K562 (cell line): Measurements from ENCODE around the gene DNAH17. TPM values are rescaled to one million over a fixed set of nuclear protein-coding genes. Genes with fewer than 3 reads are reported as not detected.

ENCODE experiments used
- CLOCK ChIP-seq: fragments of 250-450 bp; sonication (Bioruptor Pico); IDR thresholded peaks from 2 replicates; pipeline ENCODE4 v1.4.0; 2020; ENCODE audit warnings: mild to moderate bottlenecking, moderate library complexity, borderline replicate concordance
- HNRNPH1 ChIP-seq: fragments of 200-400 bp; formaldehyde crosslinking; optimal IDR thresholded peaks from 2 replicates; pipeline ENCODE3; 2017; ENCODE audit warnings: low read depth, mild to moderate bottlenecking, low read length, moderate library complexity
- MCM7 ChIP-seq, 2 experiments: fragments of 450-650 bp; IDR thresholded peaks; 2 replicates each; pipeline ENCODE4 v1.6.1; 2016 to 2018
- MTA3 ChIP-seq: fragments of 450-650 bp; formaldehyde crosslinking; IDR thresholded peaks from 2 replicates; pipeline ENCODE4 v1.6.1; 2017; ENCODE audit warnings: mild to moderate bottlenecking, borderline replicate concordance
- NCOR1 ChIP-seq: fragments of 450-650 bp; IDR thresholded peaks from 2 replicates; pipeline ENCODE4 v1.6.1; 2016; ENCODE audit warnings: mild to moderate bottlenecking, moderate library complexity
- SRSF7 ChIP-seq: fragments of 200-400 bp; formaldehyde crosslinking; optimal IDR thresholded peaks from 2 replicates; pipeline ENCODE3; 2017; ENCODE audit warnings: mild to moderate bottlenecking, low read depth, low read length
- TEAD2 ChIP-seq: fragments of 450-650 bp; IDR thresholded peaks from 2 replicates; pipeline ENCODE4 v1.6.1; 2016; ENCODE audit warnings: missing genetic modification characterization, control low read depth, missing compliant biosample characterization
- TRIM24 ChIP-seq, 2 experiments: fragments of 450-650 bp; IDR thresholded peaks; 2 replicates each; pipeline ENCODE4 v1.6.1; 2016
- ZFP30 ChIP-seq: fragments of 250-450 bp; sonication (Bioruptor Pico); IDR thresholded peaks from 2 replicates; pipeline ENCODE4 v1.8.0; 2022; ENCODE audit warnings: moderate library complexity, mild to moderate bottlenecking, inconsistent platforms, borderline replicate concordance
- ZFP36 ChIP-seq: fragments of 150-350 bp; IDR thresholded peaks from 2 replicates; pipeline ENCODE4 v1.6.1; 2018; ENCODE audit warnings: low read length, low read depth; ENCODE audit not compliant: partially characterized antibody
- ZNF589 ChIP-seq: fragments of 200-800 bp; sonication (Bioruptor generic); IDR thresholded peaks from 2 replicates; pipeline ENCODE4 v1.6.1; 2016; ENCODE audit warnings: low read depth, missing genetic modification characterization, missing compliant biosample characterization
- ZNF75A ChIP-seq: fragments of 450-650 bp; formaldehyde crosslinking; IDR thresholded peaks from 2 replicates; pipeline ENCODE4 v1.4.0; 2020; ENCODE audit warnings: mild to moderate bottlenecking
- polyA plus RNA-seq, 8 experiments: library from polyadenylated mRNA; depleted of rRNA in 4 of 8; stranded (reverse) in 5 of 8; unstranded in 3 of 8; fragments of >200 nt; fragmentation: Nextera tagmentation in 2 of 8; fragmentation: Illumina TruSeq in 1 of 8; extraction: Ambion mirVana in 2 of 8; extraction: Trizol in 1 of 8; gene quantifications; 2 replicates each; pipeline versions ENCODE4 v1.2.1 to v1.2.3, GENCODE V29; 2011 to 2014; ENCODE audit warnings: inconsistent platforms in 1 of 8, missing spikeins in 1 of 8
- total RNA-seq, 7 experiments: library from RNA; depleted of rRNA in 6 of 7; stranded (reverse); fragments of >200 nt in 6 of 7; fragmentation: Illumina TruSeq in 2 of 7; extraction: Trizol in 2 of 7; gene quantifications; 2 replicates each; pipeline versions ENCODE4 v1.2.1 to v1.2.3, GENCODE V29; 2011 to 2021; ENCODE audit warnings: low replicate concordance in 1 of 7
- TF ChIP-seq, protein P1 (sequence below), 3 experiments: IDR thresholded peaks in 2 of 3; conservative IDR thresholded peaks in 1 of 3; 2 replicates each; pipeline ENCODE4 v1.5.1; 2011 to 2012; ENCODE audit warnings: low read length in 3 of 3, mild to moderate bottlenecking in 3 of 3, control low read depth in 2 of 3, improper control_type of control experiment in 1 of 3, inconsistent platforms in 1 of 3, low read depth in 1 of 3, mixed read lengths in 1 of 3, moderate library complexity in 1 of 3; ENCODE audit not compliant: insufficient read depth in 2 of 3
- TF ChIP-seq, protein P2 (sequence below), 2 experiments: fragments of 450-650 bp; formaldehyde crosslinking in 1 of 2; IDR thresholded peaks; 2 replicates each; pipeline versions ENCODE4 v1.4.0 to v1.6.1; 2014 to 2020; ENCODE audit warnings: mild to moderate bottlenecking in 2 of 2, borderline replicate concordance in 1 of 2, low read depth in 1 of 2

DNAH17 gene
- total and polyA plus RNA-seq, 9 of the 15 experiments (the other 6 are each of a cell fraction or from before 2014, with no cell fraction given): under 0.01 to 0.06 (median 0.03) TPM; not detected in 5

DNA sequence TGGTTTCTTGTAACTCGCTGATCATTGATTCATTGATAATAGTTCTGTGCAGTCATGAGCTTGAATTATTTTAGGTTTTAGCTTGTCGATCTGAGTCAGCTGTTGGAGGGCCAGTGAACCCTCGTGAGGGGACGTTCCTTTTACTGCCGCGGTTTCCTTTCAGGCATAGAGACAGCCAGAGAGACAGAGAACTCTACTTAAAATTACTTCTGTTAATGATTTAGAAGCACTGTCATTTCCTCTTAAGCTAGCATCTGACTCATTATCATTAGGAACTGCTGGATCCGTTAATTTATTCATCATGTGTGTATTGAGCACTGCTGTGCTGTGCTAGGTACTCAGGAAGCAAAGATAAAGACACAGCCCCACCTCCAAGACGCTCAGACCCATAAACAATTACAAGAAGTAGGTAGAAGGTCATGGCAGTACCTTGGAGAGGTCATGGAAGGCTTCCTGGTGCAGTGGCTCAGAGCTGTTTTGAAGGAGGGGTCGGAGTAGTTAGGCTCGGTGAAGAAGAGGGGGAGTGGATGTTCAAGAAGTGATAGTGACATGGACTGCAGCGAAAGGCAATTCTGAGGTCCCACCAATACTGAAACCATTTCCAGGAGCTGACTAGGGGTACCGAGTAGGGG is 195.5 kb downstream of the DNAH17 start (continued):
- TF ChIP-seq, protein P1, sequence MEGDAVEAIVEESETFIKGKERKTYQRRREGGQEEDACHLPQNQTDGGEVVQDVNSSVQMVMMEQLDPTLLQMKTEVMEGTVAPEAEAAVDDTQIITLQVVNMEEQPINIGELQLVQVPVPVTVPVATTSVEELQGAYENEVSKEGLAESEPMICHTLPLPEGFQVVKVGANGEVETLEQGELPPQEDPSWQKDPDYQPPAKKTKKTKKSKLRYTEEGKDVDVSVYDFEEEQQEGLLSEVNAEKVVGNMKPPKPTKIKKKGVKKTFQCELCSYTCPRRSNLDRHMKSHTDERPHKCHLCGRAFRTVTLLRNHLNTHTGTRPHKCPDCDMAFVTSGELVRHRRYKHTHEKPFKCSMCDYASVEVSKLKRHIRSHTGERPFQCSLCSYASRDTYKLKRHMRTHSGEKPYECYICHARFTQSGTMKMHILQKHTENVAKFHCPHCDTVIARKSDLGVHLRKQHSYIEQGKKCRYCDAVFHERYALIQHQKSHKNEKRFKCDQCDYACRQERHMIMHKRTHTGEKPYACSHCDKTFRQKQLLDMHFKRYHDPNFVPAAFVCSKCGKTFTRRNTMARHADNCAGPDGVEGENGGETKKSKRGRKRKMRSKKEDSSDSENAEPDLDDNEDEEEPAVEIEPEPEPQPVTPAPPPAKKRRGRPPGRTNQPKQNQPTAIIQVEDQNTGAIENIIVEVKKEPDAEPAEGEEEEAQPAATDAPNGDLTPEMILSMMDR (IDR thresholded peaks at IDR 0.05 in 2 of 3, conservative IDR thresholded peaks at IDR 0.05 in 1 of 3; ENCODE audit: insufficient read depth in 2 of 3, low read depth in 1 of 3, low read length in 3 of 3): no peak
- TF ChIP-seq MTA3 (no peak), CLOCK (CRISPR knock-in tag) (no peak), MCM7 (IDR thresholded peaks at IDR 0.05) (no peak), TRIM24 (IDR thresholded peaks at IDR 0.05) (peak in 1 of 2 experiments; percentile 6; a peak in 1 of 4 replicates), ZFP36 (peak; percentile 82), ZNF589 (CRISPR knock-in tag) (no peak), ZNF75A (no peak), ZFP30 (no peak), HNRNPH1 (no peak), TEAD2 (tag) (no peak), SRSF7 (no peak), NCOR1 (peak; percentile 75)
- TF ChIP-seq, protein P2, sequence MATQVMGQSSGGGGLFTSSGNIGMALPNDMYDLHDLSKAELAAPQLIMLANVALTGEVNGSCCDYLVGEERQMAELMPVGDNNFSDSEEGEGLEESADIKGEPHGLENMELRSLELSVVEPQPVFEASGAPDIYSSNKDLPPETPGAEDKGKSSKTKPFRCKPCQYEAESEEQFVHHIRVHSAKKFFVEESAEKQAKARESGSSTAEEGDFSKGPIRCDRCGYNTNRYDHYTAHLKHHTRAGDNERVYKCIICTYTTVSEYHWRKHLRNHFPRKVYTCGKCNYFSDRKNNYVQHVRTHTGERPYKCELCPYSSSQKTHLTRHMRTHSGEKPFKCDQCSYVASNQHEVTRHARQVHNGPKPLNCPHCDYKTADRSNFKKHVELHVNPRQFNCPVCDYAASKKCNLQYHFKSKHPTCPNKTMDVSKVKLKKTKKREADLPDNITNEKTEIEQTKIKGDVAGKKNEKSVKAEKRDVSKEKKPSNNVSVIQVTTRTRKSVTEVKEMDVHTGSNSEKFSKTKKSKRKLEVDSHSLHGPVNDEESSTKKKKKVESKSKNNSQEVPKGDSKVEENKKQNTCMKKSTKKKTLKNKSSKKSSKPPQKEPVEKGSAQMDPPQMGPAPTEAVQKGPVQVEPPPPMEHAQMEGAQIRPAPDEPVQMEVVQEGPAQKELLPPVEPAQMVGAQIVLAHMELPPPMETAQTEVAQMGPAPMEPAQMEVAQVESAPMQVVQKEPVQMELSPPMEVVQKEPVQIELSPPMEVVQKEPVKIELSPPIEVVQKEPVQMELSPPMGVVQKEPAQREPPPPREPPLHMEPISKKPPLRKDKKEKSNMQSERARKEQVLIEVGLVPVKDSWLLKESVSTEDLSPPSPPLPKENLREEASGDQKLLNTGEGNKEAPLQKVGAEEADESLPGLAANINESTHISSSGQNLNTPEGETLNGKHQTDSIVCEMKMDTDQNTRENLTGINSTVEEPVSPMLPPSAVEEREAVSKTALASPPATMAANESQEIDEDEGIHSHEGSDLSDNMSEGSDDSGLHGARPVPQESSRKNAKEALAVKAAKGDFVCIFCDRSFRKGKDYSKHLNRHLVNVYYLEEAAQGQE (IDR thresholded peaks at IDR 0.05; ENCODE audit: borderline replicate concordance): peak; percentile 97
- TF ChIP-seq, protein P2 (CRISPR knock-in tag; IDR thresholded peaks at IDR 0.05; ENCODE audit: low read depth): peak; percentile 89
